ENCODE measurements around the gene PIGX.
A peak's percentile ranks its signal among the peaks of the same experiment; 100 is the strongest.

The PIGX gene

GRCh38 chr3:196757876-196758739 lies 45.9 kb downstream of the PIGX start:
- DNase-seq (ENCODE audit: low spot score) = peak; percentile 93

GRCh38 chr3:196763179-196763578 lies 51.0 kb downstream of the PIGX start:
- DNase-seq (ENCODE audit: low spot score) = peak; percentile 62

- DNase-seq (ENCODE audit: low spot score) = no peak
Measured at GRCh38 chr3:196765454-196765853, 53.3 kb downstream of the PIGX start.

- no peak for DNase-seq (ENCODE audit: low spot score)
Measured at GRCh38 chr3:196771067-196771466, 58.9 kb downstream of the PIGX start.

GRCh38 chr3:196772102-196772501 lies 59.9 kb downstream of the PIGX start:
- peak; percentile 17 for DNase-seq (ENCODE audit: low spot score)

GRCh38 chr3:196772897-196773296 lies 60.7 kb downstream of the PIGX start:
- peak; percentile 95 for DNase-seq (ENCODE audit: low spot score)

- peak; percentile 19 for DNase-seq (ENCODE audit: low spot score)
Measured at GRCh38 chr3:196774191-196774820, 62.1 kb downstream of the PIGX start.

GRCh38 chr3:196774848-196775422 lies 62.8 kb downstream of the PIGX start:
- no peak for DNase-seq (ENCODE audit: low spot score)

- DNase-seq (ENCODE audit: low spot score) = no peak
Measured at GRCh38 chr3:196775938-196776337, 63.8 kb downstream of the PIGX start.

GRCh38 chr3:196777836-196778235 lies 65.7 kb downstream of the PIGX start:
- DNase-seq (ENCODE audit: low spot score) = no peak

- no peak for DNase-seq (ENCODE audit: low spot score)
Measured at GRCh38 chr3:196778755-196779154, 66.6 kb downstream of the PIGX start.

GRCh38 chr3:196782511-196782910 lies 70.3 kb downstream of the PIGX start:
- no peak for DNase-seq (ENCODE audit: low spot score)

Measured in pons (tissue), 1 donor.